WTC11 (cell line): ENCODE data around the gene CXCR5. TPM values are rescaled to one million over a fixed set of nuclear protein-coding genes. Genes with fewer than 3 reads are reported as not detected.

Experiments
- ATAC-seq: fragments of 200-7000 bp; cut with Tn5 transposase; 2 replicates; pipeline ENCODE4 v1.10.0; 2021; ENCODE audit warnings: mild to moderate bottlenecking, moderate library complexity
- CTCF ChIA-PET: fragments of 300-600 bp; sonication (Branson Sonifier 250); formaldehyde crosslinking; loops from one replicate; lab custom pipeline; 2021; ENCODE audit warnings: antibody characterized with exemption; lab: Charles Lee
- POLR2A ChIA-PET: fragments of 350-600 bp; sonication (Branson Sonifier 250); formaldehyde crosslinking; loops from one replicate; lab custom pipeline; 2021; ENCODE audit warnings: antibody characterized with exemption; lab: Charles Lee
- DNase-seq: peaks from one replicate; pipeline ENCODE4 v3.0.0; 2021; ENCODE audit warnings: low spot score
- H3K27ac Mint-ChIP-seq: 2 replicates; pipeline ENCODE4 v1.8.0; 2021; ENCODE audit warnings: mixed read lengths
- H3K27me3 Mint-ChIP-seq: 2 replicates; pipeline ENCODE4 v1.8.0; 2021; ENCODE audit warnings: low read depth, mild to moderate bottlenecking, moderate library complexity, mixed read lengths
- H3K36me3 Mint-ChIP-seq: 2 replicates; pipeline ENCODE4 v1.8.0; 2021; ENCODE audit warnings: mixed read lengths
- H3K4me1 Mint-ChIP-seq: 2 replicates; pipeline ENCODE4 v1.8.0; 2022; ENCODE audit warnings: mixed read lengths
- H3K4me3 Mint-ChIP-seq: 2 replicates; pipeline ENCODE4 v1.8.0; 2021; ENCODE audit warnings: mild to moderate bottlenecking, moderate library complexity, mixed read lengths
- H3K9me3 Mint-ChIP-seq: 2 replicates; pipeline ENCODE4 v1.8.0; 2021; ENCODE audit warnings: mixed read lengths
- ATF6 ChIP-seq: sonication (generic); formaldehyde crosslinking; IDR thresholded peaks from 2 replicates; pipeline ENCODE4 v1.8.1; 2023; ENCODE audit warnings: mild to moderate bottlenecking, missing genetic modification reagents
- CBFB ChIP-seq: sonication (generic); formaldehyde crosslinking; IDR thresholded peaks from 2 replicates; pipeline ENCODE4 v1.8.1; 2022; ENCODE audit warnings: mild to moderate bottlenecking, low read depth, missing genetic modification reagents
- CDX4 ChIP-seq: fragments of 250-450 bp; sonication (Bioruptor Pico); IDR thresholded peaks from 2 replicates; pipeline ENCODE4 v1.9.0; 2021; ENCODE audit warnings: moderate library complexity, mild to moderate bottlenecking, inconsistent platforms, borderline replicate concordance
- CREM ChIP-seq: sonication (generic); formaldehyde crosslinking; IDR thresholded peaks from 2 replicates; pipeline ENCODE4 v1.8.1; 2022; ENCODE audit warnings: mild to moderate bottlenecking, missing genetic modification reagents, moderate library complexity
- E2F1 ChIP-seq: sonication (generic); formaldehyde crosslinking; IDR thresholded peaks from 2 replicates; pipeline ENCODE4 v1.8.0; 2022; ENCODE audit warnings: mild to moderate bottlenecking, missing genetic modification reagents
- ELF4 ChIP-seq: sonication (generic); formaldehyde crosslinking; IDR thresholded peaks from 2 replicates; pipeline ENCODE4 v1.8.1; 2022; ENCODE audit warnings: low read depth, mild to moderate bottlenecking, moderate library complexity, missing genetic modification reagents
- ESRRA ChIP-seq: sonication (generic); formaldehyde crosslinking; IDR thresholded peaks from 2 replicates; pipeline ENCODE4 v1.8.1; 2022; ENCODE audit warnings: mild to moderate bottlenecking, missing genetic modification reagents, borderline replicate concordance
- HMGA2 ChIP-seq: fragments of 250-450 bp; sonication (Bioruptor Pico); IDR thresholded peaks from 2 replicates; pipeline ENCODE4 v1.4.0; 2021; ENCODE audit warnings: mild to moderate bottlenecking, moderate library complexity
- NFATC4 ChIP-seq: fragments of 250-450 bp; sonication (Bioruptor Pico); IDR thresholded peaks from 2 replicates; pipeline ENCODE4 v1.9.0; 2021; ENCODE audit warnings: mild to moderate bottlenecking
- NR3C1 ChIP-seq: sonication (generic); formaldehyde crosslinking; conservative IDR thresholded peaks from 2 replicates; pipeline ENCODE4 v1.8.1; 2023; ENCODE audit warnings: low read depth, mild to moderate bottlenecking, missing genetic modification reagents
- PREB ChIP-seq: sonication (generic); formaldehyde crosslinking; IDR thresholded peaks from 2 replicates; pipeline ENCODE4 v1.8.1; 2022; ENCODE audit warnings: mild to moderate bottlenecking, missing genetic modification reagents, moderate library complexity, borderline replicate concordance
- PRRX2 ChIP-seq: fragments of 250-450 bp; sonication (Bioruptor Pico); IDR thresholded peaks from 2 replicates; pipeline ENCODE4 v1.8.0; 2021; ENCODE audit warnings: mild to moderate bottlenecking
- RELA ChIP-seq: sonication (generic); formaldehyde crosslinking; IDR thresholded peaks from 2 replicates; pipeline ENCODE4 v1.8.1; 2022; ENCODE audit warnings: missing genetic modification reagents, mild to moderate bottlenecking, borderline replicate concordance
- SMAD3 ChIP-seq: sonication (generic); formaldehyde crosslinking; IDR thresholded peaks from 2 replicates; pipeline ENCODE4 v1.8.0; 2022; ENCODE audit warnings: missing genetic modification reagents, mild to moderate bottlenecking, borderline replicate concordance
- SMAD4 ChIP-seq: sonication (generic); formaldehyde crosslinking; IDR thresholded peaks from 2 replicates; pipeline ENCODE4 v1.8.0; 2022; ENCODE audit warnings: mild to moderate bottlenecking, missing genetic modification reagents
- USF1 ChIP-seq: sonication (generic); formaldehyde crosslinking; IDR thresholded peaks from 2 replicates; pipeline ENCODE4 v1.8.0; 2022; ENCODE audit warnings: mild to moderate bottlenecking, missing genetic modification reagents
- ZNF232 ChIP-seq: sonication (generic); formaldehyde crosslinking; IDR thresholded peaks from 2 replicates; pipeline ENCODE4 v1.8.0; 2022; ENCODE audit warnings: mild to moderate bottlenecking, missing genetic modification reagents
- ZNF423 ChIP-seq: fragments of 250-450 bp; sonication (Bioruptor Pico); IDR thresholded peaks from 2 replicates; pipeline ENCODE4 v2.1.2; 2022; ENCODE audit warnings: mild to moderate bottlenecking, moderate library complexity
- ZNF532 ChIP-seq: fragments of 250-450 bp; sonication (Bioruptor Pico); IDR thresholded peaks from 2 replicates; pipeline ENCODE4 v1.9.0; 2021; ENCODE audit warnings: mild to moderate bottlenecking, borderline replicate concordance
- ZSCAN18 ChIP-seq: fragments of 250-450 bp; sonication (Bioruptor Pico); IDR thresholded peaks from 2 replicates; pipeline ENCODE4 v2.1.2; 2022; ENCODE audit warnings: mild to moderate bottlenecking, moderate library complexity
- total RNA-seq: library from RNA; stranded (reverse); gene quantifications from 3 replicates; pipeline ENCODE4 v1.2.3, GENCODE V29; 2021

The CXCR5 gene
- total RNA-seq, 1 experiment from 2014 or later, result 0.07 TPM

- TF ChIP-seq ZNF532, result no peak
- no peak for TF ChIP-seq E2F1 (CRISPR knock-in tag)
- no peak for TF ChIP-seq PREB (CRISPR knock-in tag)
- no peak for TF ChIP-seq ZNF232 (CRISPR knock-in tag)
- TF ChIP-seq NR3C1 (CRISPR knock-in tag), result no peak
- TF ChIP-seq SMAD4 (CRISPR knock-in tag), result no peak
- no peak for TF ChIP-seq USF1
Measured at GRCh38 chr11:118938491-118939403, 55.1 kb downstream of the CXCR5 start (continued).

GRCh38 chr11:118939404-118939915 lies 55.8 kb downstream of the CXCR5 start:
- ATAC-seq, result no peak
- peaks cover 29% of the 10 kb centered on the region for H3K4me1 Mint-ChIP-seq
- H3K27me3 Mint-ChIP-seq, result peaks cover 18% of the 10 kb centered on the region
- no peak for DNase-seq
- H3K4me3 Mint-ChIP-seq, result no peak overlapping the region
- no peaks in the 10 kb centered on the region for H3K36me3 Mint-ChIP-seq
- ChIA-PET CTCF (interaction anchor here (0.6 to 2.6 kb wide), 9 partner anchors 9 to 334 kb away, joined by 3 to 28 read pairs (median 3); partner anchors contain the start of genes BCL9L and UPK2), POLR2A (no interaction called here)
- no peak overlapping the region for H3K27ac Mint-ChIP-seq
- H3K9me3 Mint-ChIP-seq, result no peaks in the 10 kb centered on the region
- no peak for TF ChIP-seq ELF4 (CRISPR knock-in tag)
- no peak for TF ChIP-seq ZSCAN18 (CRISPR knock-in tag)
- no peak for TF ChIP-seq RELA
- no peak for TF ChIP-seq USF1
- TF ChIP-seq CDX4 (CRISPR knock-in tag), result no peak
- TF ChIP-seq CREM, result no peak
- no peak for TF ChIP-seq ESRRA (CRISPR knock-in tag)
- TF ChIP-seq CBFB (CRISPR knock-in tag), result no peak
- no peak for TF ChIP-seq SMAD3 (CRISPR knock-in tag)
- TF ChIP-seq ATF6 (CRISPR knock-in tag), result no peak
- TF ChIP-seq NFATC4 (CRISPR knock-in tag), result no peak
- no peak for TF ChIP-seq ZNF423 (CRISPR knock-in tag)
- no peak for TF ChIP-seq PRRX2 (CRISPR knock-in tag)
- no peak for TF ChIP-seq HMGA2 (CRISPR knock-in tag)
